ENCODE results near the gene NTRK3. TPM values are rescaled to one million over a fixed set of nuclear protein-coding genes. Genes with fewer than 3 reads are reported as not detected.

The NTRK3 gene
- total and polyA plus RNA-seq, 2 of the 13 experiments (the other 11 are each of a cell fraction or from before 2014, with no cell fraction given): not detected

DNA sequence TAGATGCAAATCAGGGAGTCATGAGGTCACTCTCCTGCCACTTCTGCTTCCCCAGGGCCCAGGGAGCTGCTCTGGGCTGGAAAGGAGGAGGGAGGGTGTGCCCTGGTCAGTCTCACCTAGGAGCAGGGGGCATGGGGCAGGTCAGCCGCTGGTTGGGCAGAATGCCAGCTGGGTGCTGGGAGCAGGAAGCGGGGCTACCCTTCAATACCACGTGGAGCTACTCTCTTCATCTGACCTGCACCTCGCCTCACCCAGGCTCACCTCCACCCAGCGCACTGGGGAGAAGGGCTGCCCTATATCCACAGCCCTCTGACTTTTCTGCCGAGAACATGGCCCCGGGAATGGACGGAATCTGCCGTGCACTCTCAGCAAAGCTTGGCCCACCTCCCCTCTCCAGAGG, 15.1 kb downstream of the NTRK3 start:
- H3K4me2 ChIP-seq (ENCODE audit: low read depth, low read length): no peak overlapping the region
- TF ChIP-seq HNRNPUL1 (IDR thresholded peaks at IDR 0.05; ENCODE audit: low read depth, low read length): no peak
- no peaks in the 10 kb centered on the region for H3K36me3 ChIP-seq (replicated peaks in 1 of 2; ENCODE audit: control insufficient read depth in 1 of 2, insufficient read depth in 2 of 2, low read length in 2 of 2)
- BruUV-seq (replicated peaks): no TSS peak
- in situ Hi-C loops (cut with HindIII; ENCODE audit: extremely low pct_ligation_motif_present, low pct_unique_long_range_greater_than_20kb): loop anchor here (10.0 kb wide), 3 partner anchors 203 to 1617 kb away; no protein-coding TSS in a partner anchor
- no peak overlapping the region for H3K4me3 ChIP-seq (replicated peaks in 1 of 3; ENCODE audit: insufficient read depth in 1 of 3, low read depth in 2 of 3, low read length in 3 of 3)
- H3K4me1 ChIP-seq (ENCODE audit: insufficient read depth, low read length): no peaks in the 10 kb centered on the region
- CTCF ChIA-PET (ENCODE audit: low intra/inter-chr PET ratio, low total read pairs): no interaction called here
- POLR2A ChIA-PET: no interaction called here
- no peak overlapping the region for H3K27ac ChIP-seq (ENCODE audit: extremely low read length, insufficient read depth, low read length)
- no peaks in the 10 kb centered on the region for H4K20me1 ChIP-seq (ENCODE audit: insufficient read depth, low read length)
- H3K9me3 ChIP-seq (ENCODE audit: low read length): no peaks in the 10 kb centered on the region
- H3K79me2 ChIP-seq (ENCODE audit: insufficient read depth, low read length): no peaks in the 10 kb centered on the region
- no peak for FAIRE-seq
- no peak overlapping the region for H3K9ac ChIP-seq (ENCODE audit: insufficient read depth, low read depth, low read length)
- 17% methylated on average over 6 of the region's 9 CpGs for WGBS (ENCODE audit: low lambda C conversion rate)
- no peak for DNase-seq (ENCODE audit: low spot score)
- H3K27me3 ChIP-seq (ENCODE audit: control insufficient read depth in 1 of 2, insufficient read depth in 2 of 2, low read length in 2 of 2): peaks cover 0 to 1% of the 10 kb centered on the region in 2 experiments; a peak in 1 of 5 replicates
- no peak for ATAC-seq
- intact Hi-C loops (cut with micrococcal nuclease; ENCODE audit: unreplicated experiment): no loop called here
- H2AFZ ChIP-seq (ENCODE audit: low read length): no peak overlapping the region

DNA sequence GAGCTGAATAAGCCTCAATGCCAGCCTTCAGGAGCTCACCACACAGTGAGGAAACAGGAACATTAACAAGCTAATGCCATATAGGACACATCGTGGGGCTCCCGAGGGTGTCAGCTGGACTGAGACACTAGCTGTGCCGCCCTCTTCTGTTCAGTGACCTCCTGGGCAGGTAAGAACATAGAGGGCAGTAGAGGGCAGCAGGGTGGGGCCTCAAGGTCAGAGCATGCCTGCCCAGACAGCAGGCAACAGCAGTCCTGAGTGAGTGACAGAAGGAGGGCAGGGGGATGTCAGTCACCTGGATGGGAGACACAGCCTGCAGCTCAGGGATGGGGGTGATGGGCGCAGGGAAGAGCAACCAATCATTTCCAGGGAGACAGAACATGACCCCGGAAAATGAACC, 15.5 kb downstream of the NTRK3 start:
- no peak for DNase-seq (ENCODE audit: low spot score)
- in situ Hi-C loops (cut with HindIII; ENCODE audit: extremely low pct_ligation_motif_present, low pct_unique_long_range_greater_than_20kb): loop anchor here (10.0 kb wide), 3 partner anchors 204 to 1616 kb away; no protein-coding TSS in a partner anchor
- 20% methylated on average over 2 of the region's 5 CpGs for WGBS (ENCODE audit: low lambda C conversion rate)

More for the DNA sequence above, 15.5 kb downstream of the NTRK3 start:
- FAIRE-seq (no peak), ATAC-seq (peak; percentile 72)
- BruUV-seq (replicated peaks): no TSS peak
- H3K36me3 ChIP-seq (replicated peaks in 1 of 2; ENCODE audit: control insufficient read depth in 1 of 2, insufficient read depth in 2 of 2, low read length in 2 of 2): no peaks in the 10 kb centered on the region
- H3K9me3 ChIP-seq (ENCODE audit: low read length): no peaks in the 10 kb centered on the region
- H2AFZ ChIP-seq (ENCODE audit: low read length): no peak overlapping the region
- H3K4me2 ChIP-seq (ENCODE audit: low read depth, low read length): no peak overlapping the region
- no peak overlapping the region for H3K9ac ChIP-seq (ENCODE audit: insufficient read depth, low read depth, low read length)
- no peak overlapping the region for H3K27ac ChIP-seq (ENCODE audit: extremely low read length, insufficient read depth, low read length)
- CTCF ChIA-PET (ENCODE audit: low intra/inter-chr PET ratio, low total read pairs): no interaction called here
- H3K4me1 ChIP-seq (ENCODE audit: insufficient read depth, low read length): no peaks in the 10 kb centered on the region
- peaks cover 0 to 1% of the 10 kb centered on the region in 2 experiments; a peak in 1 of 5 replicates for H3K27me3 ChIP-seq (ENCODE audit: control insufficient read depth in 1 of 2, insufficient read depth in 2 of 2, low read length in 2 of 2)
- no peaks in the 10 kb centered on the region for H3K79me2 ChIP-seq (ENCODE audit: insufficient read depth, low read length)
- H4K20me1 ChIP-seq (ENCODE audit: insufficient read depth, low read length): no peaks in the 10 kb centered on the region
- H3K4me3 ChIP-seq (replicated peaks in 1 of 3; ENCODE audit: insufficient read depth in 1 of 3, low read depth in 2 of 3, low read length in 3 of 3): no peak overlapping the region
- TF ChIP-seq PTBP1 (IDR thresholded peaks at IDR 0.05; ENCODE audit: low read depth, low read length, poor library complexity, severe bottlenecking): no peak
- TF ChIP-seq, protein P1, sequence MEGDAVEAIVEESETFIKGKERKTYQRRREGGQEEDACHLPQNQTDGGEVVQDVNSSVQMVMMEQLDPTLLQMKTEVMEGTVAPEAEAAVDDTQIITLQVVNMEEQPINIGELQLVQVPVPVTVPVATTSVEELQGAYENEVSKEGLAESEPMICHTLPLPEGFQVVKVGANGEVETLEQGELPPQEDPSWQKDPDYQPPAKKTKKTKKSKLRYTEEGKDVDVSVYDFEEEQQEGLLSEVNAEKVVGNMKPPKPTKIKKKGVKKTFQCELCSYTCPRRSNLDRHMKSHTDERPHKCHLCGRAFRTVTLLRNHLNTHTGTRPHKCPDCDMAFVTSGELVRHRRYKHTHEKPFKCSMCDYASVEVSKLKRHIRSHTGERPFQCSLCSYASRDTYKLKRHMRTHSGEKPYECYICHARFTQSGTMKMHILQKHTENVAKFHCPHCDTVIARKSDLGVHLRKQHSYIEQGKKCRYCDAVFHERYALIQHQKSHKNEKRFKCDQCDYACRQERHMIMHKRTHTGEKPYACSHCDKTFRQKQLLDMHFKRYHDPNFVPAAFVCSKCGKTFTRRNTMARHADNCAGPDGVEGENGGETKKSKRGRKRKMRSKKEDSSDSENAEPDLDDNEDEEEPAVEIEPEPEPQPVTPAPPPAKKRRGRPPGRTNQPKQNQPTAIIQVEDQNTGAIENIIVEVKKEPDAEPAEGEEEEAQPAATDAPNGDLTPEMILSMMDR (CRISPR knock-in tag; IDR thresholded peaks at IDR 0.05): peak; percentile 42
- POLR2A ChIA-PET: no interaction called here
- intact Hi-C loops (cut with micrococcal nuclease; ENCODE audit: unreplicated experiment): no loop called here
